GM23338 (cell line): Measurements from ENCODE around the gene LRIG1.

Source experiments
- CREB1 ChIP-seq: fragments of 250-450 bp; sonication (Bioruptor Pico); IDR thresholded peaks from 2 replicates; pipeline ENCODE4 v1.5.0; 2020; ENCODE audit warnings: low read depth, mild to moderate bottlenecking, moderate library complexity
- CTCF ChIP-seq, 2 experiments: fragments of 200-600 bp in 1 of 2; sonication (generic) in 1 of 2; conservative IDR thresholded peaks; 2 replicates each; pipeline versions ENCODE4 v1.5.1 to v1.6.1; 2016 to 2017; ENCODE audit warnings: antibody characterized with exemption in 2 of 2, low read depth in 2 of 2, mild to moderate bottlenecking in 2 of 2, moderate library complexity in 1 of 2
- EZH2 ChIP-seq: fragments of 200-600 bp; sonication (generic); IDR thresholded peaks from one replicate; pipeline ENCODE4 v1.8.0; 2017; ENCODE audit warnings: antibody characterized with exemption, mild to moderate bottlenecking, low read depth; ENCODE audit not compliant: unreplicated experiment
- EZH2phosphoT487 ChIP-seq: fragments of 200-600 bp; sonication (generic); IDR thresholded peaks from one replicate; pipeline ENCODE4 v1.8.1; 2018; ENCODE audit warnings: antibody characterized with exemption; ENCODE audit not compliant: unreplicated experiment
- NANOG ChIP-seq: IDR thresholded peaks from 2 replicates; pipeline ENCODE4 v1.6.1; 2016; ENCODE audit warnings: antibody characterized with exemption, borderline replicate concordance
- POLR2AphosphoS5 ChIP-seq: IDR thresholded peaks from 2 replicates; pipeline ENCODE4 v1.6.1; 2016; ENCODE audit warnings: antibody characterized with exemption, low read depth
- REST ChIP-seq: IDR thresholded peaks from one replicate; pipeline ENCODE4 v1.6.1; 2018; ENCODE audit warnings: antibody characterized with exemption; ENCODE audit not compliant: unreplicated experiment
- ZNF462 ChIP-seq: fragments of 250-450 bp; sonication (Bioruptor Pico); IDR thresholded peaks from 2 replicates; pipeline ENCODE4 v1.5.0; 2020; ENCODE audit warnings: mild to moderate bottlenecking, moderate library complexity

- no peak; the same call in 1 of the 2 replicates for TF ChIP-seq NANOG
- no peak for TF ChIP-seq CTCF (conservative IDR thresholded peaks at IDR 0.05; ENCODE audit: low read depth in 2 of 2)
- TF ChIP-seq REST: no peak
- TF ChIP-seq EZH2: no peak
- no peak for TF ChIP-seq POLR2AphosphoS5
- TF ChIP-seq CREB1 (CRISPR knock-in tag): no peak
- TF ChIP-seq ZNF462 (CRISPR knock-in tag): no peak
- TF ChIP-seq EZH2phosphoT487: no peak
Measured at GRCh38 chr3:66494959-66495667, 5.7 kb downstream of the LRIG1 start.
